MM.1S (cell line): Measurements from ENCODE around the gene ACTN1.

Source experiments
- CTCF ChIP-seq: fragments of 300-600 bp; sonication (generic); IDR thresholded peaks from 2 replicates; pipeline ENCODE4 v1.5.1; 2016; ENCODE audit warnings: antibody characterized with exemption, low read length, mixed read lengths
- EZH2 ChIP-seq: fragments of 300-600 bp; sonication (generic); optimal IDR thresholded peaks from 2 replicates; pipeline ENCODE3; 2017; ENCODE audit warnings: low read depth, mild to moderate bottlenecking, antibody characterized with exemption, low read length, mixed read lengths

- no peak for TF ChIP-seq CTCF
- no peak for TF ChIP-seq EZH2
Observed at GRCh38 chr14:68888883-68889282, 90.2 kb downstream of the ACTN1 start.
